ENCODE data around the gene SYT2. TPM values are rescaled to one million over a fixed set of nuclear protein-coding genes. Genes with fewer than 3 reads are reported as not detected.
"Not testable (repeated sequence)": the region's sequence is repeated elsewhere in the genome, so short reads cannot be mapped to it uniquely, and the experiment has no call there.

The SYT2 gene
- total and polyA plus RNA-seq, 2 of the 13 experiments (the other 11 are each of a cell fraction or from before 2014, with no cell fraction given), result not detected

DNA sequence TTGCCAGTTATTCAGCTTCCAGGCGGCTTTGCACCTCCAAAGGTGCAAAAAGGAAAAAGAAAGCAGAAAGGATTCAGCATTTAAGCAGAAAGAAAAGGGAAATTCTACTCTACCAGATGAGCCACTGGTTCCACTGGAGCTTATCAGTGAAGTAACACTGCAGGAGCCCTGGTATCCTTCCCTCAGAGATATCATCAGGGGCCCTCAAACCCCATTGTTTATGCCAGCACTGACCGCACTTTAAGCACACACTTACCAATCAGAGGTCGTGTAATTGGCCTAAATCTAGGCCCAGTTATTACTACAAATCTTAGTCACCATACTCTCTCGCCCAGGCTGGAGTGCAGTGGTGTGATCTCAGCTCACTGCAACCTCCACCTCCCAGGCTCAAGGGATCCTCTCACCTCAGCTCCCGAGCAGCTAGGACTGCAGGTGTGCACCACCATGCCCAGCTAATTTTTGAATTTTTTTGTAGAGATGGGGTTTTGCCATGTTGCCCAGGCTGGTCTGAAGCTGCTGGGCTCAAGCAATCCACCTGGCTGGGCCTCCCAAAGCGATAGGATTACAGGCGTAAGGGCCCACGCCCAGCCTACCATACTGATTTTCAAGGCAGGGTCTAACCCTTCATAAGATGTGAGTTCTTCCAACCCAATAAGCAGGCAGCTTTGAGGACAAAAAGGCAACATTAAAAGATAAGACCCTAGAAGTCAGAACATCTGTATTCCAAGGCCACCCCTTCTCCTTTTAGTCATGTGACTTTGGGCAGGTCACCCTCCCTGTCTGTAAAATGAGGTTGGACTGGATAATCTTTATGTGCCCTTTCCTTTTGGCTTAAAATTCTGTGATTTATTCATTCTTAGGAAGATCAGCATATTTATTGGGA, 125.3 kb downstream of the SYT2 start:
- WGBS (ENCODE audit: low lambda C conversion rate), result 93% methylated on average over 8 of the region's 8 CpGs
- Histone ChIP-seq H3K27ac (ENCODE audit: extremely low read length, insufficient read depth, low read length) (no peak overlapping the region), H3K9ac (ENCODE audit: insufficient read depth, low read depth, low read length) (no peak overlapping the region), H3K4me1 (ENCODE audit: insufficient read depth, low read length) (peaks cover 29% of the 10 kb centered on the region), H3K9me3 (ENCODE audit: low read length) (no peaks in the 10 kb centered on the region), H3K79me2 (ENCODE audit: insufficient read depth, low read length) (no peaks in the 10 kb centered on the region), H3K27me3 (ENCODE audit: control insufficient read depth in 1 of 2, insufficient read depth in 2 of 2, low read length in 2 of 2) (no peaks in the 10 kb centered on the region), H2AFZ (ENCODE audit: low read length) (no peak overlapping the region), H4K20me1 (ENCODE audit: insufficient read depth, low read length) (no peaks in the 10 kb centered on the region), H3K36me3 (replicated peaks in 1 of 2; ENCODE audit: control insufficient read depth in 1 of 2, insufficient read depth in 2 of 2, low read length in 2 of 2) (peaks cover 2 to 15% of the 10 kb centered on the region in 2 experiments; a peak in 3 of 5 replicates), H3K4me3 (replicated peaks in 1 of 3; ENCODE audit: insufficient read depth in 1 of 3, low read depth in 2 of 3, low read length in 3 of 3) (no peak overlapping the region), H3K4me2 (ENCODE audit: low read depth, low read length) (no peak overlapping the region)
- FAIRE-seq, result no peak
- ChIA-PET POLR2A (no interaction called here), CTCF (ENCODE audit: low intra/inter-chr PET ratio, low total read pairs) (no interaction called here)
- no peak for DNase-seq (ENCODE audit: low spot score)
- TF ChIP-seq, protein P1, sequence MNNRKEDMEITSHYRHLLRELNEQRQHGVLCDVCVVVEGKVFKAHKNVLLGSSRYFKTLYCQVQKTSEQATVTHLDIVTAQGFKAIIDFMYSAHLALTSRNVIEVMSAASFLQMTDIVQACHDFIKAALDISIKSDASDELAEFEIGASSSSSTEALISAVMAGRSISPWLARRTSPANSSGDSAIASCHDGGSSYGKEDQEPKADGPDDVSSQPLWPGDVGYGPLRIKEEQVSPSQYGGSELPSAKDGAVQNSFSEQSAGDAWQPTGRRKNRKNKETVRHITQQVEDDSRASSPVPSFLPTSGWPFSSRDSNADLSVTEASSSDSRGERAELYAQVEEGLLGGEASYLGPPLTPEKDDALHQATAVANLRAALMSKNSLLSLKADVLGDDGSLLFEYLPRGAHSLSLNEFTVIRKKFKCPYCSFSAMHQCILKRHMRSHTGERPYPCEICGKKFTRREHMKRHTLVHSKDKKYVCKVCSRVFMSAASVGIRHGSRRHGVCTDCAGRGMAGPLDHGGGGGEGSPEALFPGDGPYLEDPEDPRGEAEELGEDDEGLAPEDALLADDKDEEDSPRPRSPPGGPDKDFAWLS (CRISPR knock-in tag; IDR thresholded peaks at IDR 0.05; ENCODE audit: borderline replicate concordance), result no peak
- no peak for TF ChIP-seq JUND (CRISPR knock-in tag; IDR thresholded peaks at IDR 0.05)
- TF ChIP-seq RBFOX2 (IDR thresholded peaks at IDR 0.05; ENCODE audit: low read depth, low read length), result no peak
- no peak for TF ChIP-seq ZEB1 (IDR thresholded peaks at IDR 0.05; ENCODE audit: insufficient replicate concordance, low read depth)
- no peak for TF ChIP-seq ZNF839 (CRISPR knock-in tag; IDR thresholded peaks at IDR 0.05; ENCODE audit: borderline replicate concordance)
- no peak for TF ChIP-seq ZNF24 (IDR thresholded peaks at IDR 0.05)
- no peak for TF ChIP-seq HNRNPLL (IDR thresholded peaks at IDR 0.05; ENCODE audit: low read depth, low read length, poor library complexity, severe bottlenecking)
- no peak for TF ChIP-seq ATF7 (IDR thresholded peaks at IDR 0.05)
- TF ChIP-seq ATF7 (CRISPR knock-in tag; IDR thresholded peaks at IDR 0.05), result no peak
- no peak for TF ChIP-seq CBX5 (CRISPR knock-in tag; IDR thresholded peaks at IDR 0.05; ENCODE audit: borderline replicate concordance)
- TF ChIP-seq, protein P2, sequence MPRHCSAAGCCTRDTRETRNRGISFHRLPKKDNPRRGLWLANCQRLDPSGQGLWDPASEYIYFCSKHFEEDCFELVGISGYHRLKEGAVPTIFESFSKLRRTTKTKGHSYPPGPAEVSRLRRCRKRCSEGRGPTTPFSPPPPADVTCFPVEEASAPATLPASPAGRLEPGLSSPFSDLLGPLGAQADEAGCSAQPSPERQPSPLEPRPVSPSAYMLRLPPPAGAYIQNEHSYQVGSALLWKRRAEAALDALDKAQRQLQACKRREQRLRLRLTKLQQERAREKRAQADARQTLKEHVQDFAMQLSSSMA (CRISPR knock-in tag; IDR thresholded peaks at IDR 0.05), result no peak
- TF ChIP-seq ZNF253 (CRISPR knock-in tag; IDR thresholded peaks at IDR 0.05; ENCODE audit: borderline replicate concordance), result no peak
- no peak for TF ChIP-seq ZNF776 (CRISPR knock-in tag; IDR thresholded peaks at IDR 0.05)
- no peak for TF ChIP-seq NFKBIZ (CRISPR knock-in tag; IDR thresholded peaks at IDR 0.05)
- TF ChIP-seq ZNF225 (CRISPR knock-in tag; IDR thresholded peaks at IDR 0.05), result no peak
- TF ChIP-seq ZFP37 (CRISPR knock-in tag; IDR thresholded peaks at IDR 0.05; ENCODE audit: borderline replicate concordance), result no peak
- TF ChIP-seq U2AF1 (optimal IDR thresholded peaks at IDR 0.05; ENCODE audit: low read depth, low read length), result no peak
- TF ChIP-seq SALL2 (CRISPR knock-in tag; IDR thresholded peaks at IDR 0.05), result no peak
- intact Hi-C loops (cut with micrococcal nuclease; ENCODE audit: unreplicated experiment) (no loop called here), in situ Hi-C loops (cut with HindIII; ENCODE audit: extremely low pct_ligation_motif_present, low pct_unique_long_range_greater_than_20kb) (no loop called here)
- no TSS peak for BruUV-seq (replicated peaks)
- ATAC-seq, result no peak

- H3K79me2 ChIP-seq (ENCODE audit: insufficient read depth, low read length); FAIRE-seq; H2AFZ ChIP-seq (ENCODE audit: low read length); DNase-seq (ENCODE audit: low spot score); ATAC-seq; H3K9me3 ChIP-seq (ENCODE audit: low read length); H3K27me3 ChIP-seq (ENCODE audit: control insufficient read depth in 1 of 2, insufficient read depth in 2 of 2, low read length in 2 of 2); H4K20me1 ChIP-seq (ENCODE audit: insufficient read depth, low read length); CTCF ChIA-PET (ENCODE audit: low intra/inter-chr PET ratio, low total read pairs); in situ Hi-C loops (cut with HindIII; ENCODE audit: extremely low pct_ligation_motif_present, low pct_unique_long_range_greater_than_20kb); H3K27ac ChIP-seq (ENCODE audit: extremely low read length, insufficient read depth, low read length); BruUV-seq (replicated peaks); POLR2A ChIA-PET; H3K4me2 ChIP-seq (ENCODE audit: low read depth, low read length); H3K4me3 ChIP-seq (replicated peaks in 1 of 3; ENCODE audit: insufficient read depth in 1 of 3, low read depth in 2 of 3, low read length in 3 of 3); intact Hi-C loops (cut with micrococcal nuclease; ENCODE audit: unreplicated experiment); H3K9ac ChIP-seq (ENCODE audit: insufficient read depth, low read depth, low read length): not testable (repeated sequence)
- WGBS (ENCODE audit: low lambda C conversion rate), result 97% methylated on average over 5 of the region's 5 CpGs
- Histone ChIP-seq H3K4me1 (ENCODE audit: insufficient read depth, low read length) (peaks cover 25% of the 10 kb centered on the region), H3K36me3 (replicated peaks in 1 of 2; ENCODE audit: control insufficient read depth in 1 of 2, insufficient read depth in 2 of 2, low read length in 2 of 2) (peaks cover 2 to 15% of the 10 kb centered on the region in 2 experiments; a peak in 3 of 5 replicates)
Measured at GRCh38 chr1:202582350-202582749, 127.9 kb downstream of the SYT2 start.
